Tibial nerve (tissue), 4 donors: ENCODE measurements around the gene GAL3ST2.
"Not testable (repeated sequence)": the region's sequence is repeated elsewhere in the genome, so short reads cannot be mapped to it uniquely, and the experiment has no call there.

Source experiments
- EP300 ChIP-seq, 2 donors: sonication (generic); formaldehyde crosslinking; IDR thresholded peaks; one replicate each; pipeline ENCODE4 v1.6.1; 2017; ENCODE audit warnings: antibody characterized with exemption in 2 of 2, mild to moderate bottlenecking in 1 of 2
- POLR2A ChIP-seq, 2 donors: fragments of 450-650 bp; IDR thresholded peaks; one replicate each; pipeline ENCODE4 v1.6.1; 2017; ENCODE audit warnings: antibody characterized with exemption in 2 of 2, mild to moderate bottlenecking in 2 of 2, moderate library complexity in 2 of 2
- TF ChIP-seq, protein P1 (sequence below), 5 experiments: fragments of 200-600 bp in 3 of 5; fragments of 450-650 bp in 2 of 5; sonication (generic) in 3 of 5; IDR thresholded peaks; one replicate each; pipeline ENCODE4 v1.5.1; 2016 to 2019; ENCODE audit warnings: antibody characterized with exemption in 5 of 5, mild to moderate bottlenecking in 3 of 5, moderate library complexity in 2 of 5

DNA sequence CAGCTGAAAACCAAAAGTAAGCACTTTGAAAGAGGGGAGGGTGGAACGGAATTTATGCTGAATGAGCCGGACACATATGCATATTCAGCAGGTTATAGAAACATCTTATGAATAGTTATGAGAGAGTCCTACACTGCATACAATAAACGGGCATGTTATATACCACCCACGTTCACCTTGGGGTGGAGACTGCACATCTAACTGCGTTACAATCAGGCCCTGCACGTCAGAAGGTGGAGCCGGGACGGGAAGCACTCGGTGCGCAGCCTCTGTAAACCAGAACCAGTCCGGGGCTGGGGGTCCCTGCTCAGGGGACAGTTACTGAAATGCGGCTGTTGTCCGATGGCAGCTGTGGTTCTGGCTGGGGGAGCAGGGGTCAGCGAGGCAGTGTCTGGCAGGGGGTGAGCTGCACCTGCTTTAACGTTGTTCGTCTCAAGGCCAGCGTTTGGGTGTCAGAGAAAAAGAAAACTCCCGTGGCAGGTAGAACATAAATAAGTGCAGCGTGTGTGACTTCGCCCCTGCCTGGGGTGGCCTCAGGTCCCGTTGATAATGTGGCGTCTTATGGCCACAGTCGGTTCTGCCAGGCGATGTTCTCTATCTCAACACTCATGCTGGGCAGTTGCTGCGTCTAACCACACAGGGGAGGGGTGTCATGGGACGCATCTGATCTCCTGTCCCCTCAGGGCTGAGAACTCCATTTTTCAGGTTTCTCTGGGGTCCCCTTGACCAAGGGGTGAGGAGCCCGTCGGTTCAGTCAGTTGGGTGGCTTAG, 57.3 kb downstream of the GAL3ST2 start:
- not testable (repeated sequence) for TF ChIP-seq POLR2A, EP300 (IDR thresholded peaks at IDR 0.05)
- TF ChIP-seq, protein P1, sequence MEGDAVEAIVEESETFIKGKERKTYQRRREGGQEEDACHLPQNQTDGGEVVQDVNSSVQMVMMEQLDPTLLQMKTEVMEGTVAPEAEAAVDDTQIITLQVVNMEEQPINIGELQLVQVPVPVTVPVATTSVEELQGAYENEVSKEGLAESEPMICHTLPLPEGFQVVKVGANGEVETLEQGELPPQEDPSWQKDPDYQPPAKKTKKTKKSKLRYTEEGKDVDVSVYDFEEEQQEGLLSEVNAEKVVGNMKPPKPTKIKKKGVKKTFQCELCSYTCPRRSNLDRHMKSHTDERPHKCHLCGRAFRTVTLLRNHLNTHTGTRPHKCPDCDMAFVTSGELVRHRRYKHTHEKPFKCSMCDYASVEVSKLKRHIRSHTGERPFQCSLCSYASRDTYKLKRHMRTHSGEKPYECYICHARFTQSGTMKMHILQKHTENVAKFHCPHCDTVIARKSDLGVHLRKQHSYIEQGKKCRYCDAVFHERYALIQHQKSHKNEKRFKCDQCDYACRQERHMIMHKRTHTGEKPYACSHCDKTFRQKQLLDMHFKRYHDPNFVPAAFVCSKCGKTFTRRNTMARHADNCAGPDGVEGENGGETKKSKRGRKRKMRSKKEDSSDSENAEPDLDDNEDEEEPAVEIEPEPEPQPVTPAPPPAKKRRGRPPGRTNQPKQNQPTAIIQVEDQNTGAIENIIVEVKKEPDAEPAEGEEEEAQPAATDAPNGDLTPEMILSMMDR (IDR thresholded peaks at IDR 0.05): not testable (repeated sequence)
